IPS-20b (cell line): ENCODE measurements around the gene EHD2.
A peak's percentile ranks its signal among the peaks of the same experiment; 100 is the strongest.
"Not testable (repeated sequence)": the region's sequence is repeated elsewhere in the genome, so short reads cannot be mapped to it uniquely, and the experiment has no call there.

Source experiments
- H3K27ac ChIP-seq: one replicate; pipeline ENCODE4 v1.5.1; 2013; ENCODE audit warnings: low read length
- H3K27me3 ChIP-seq: 2 replicates; pipeline ENCODE4 v1.6.1; 2013; ENCODE audit warnings: mild to moderate bottlenecking, low read length, inconsistent platforms; ENCODE audit not compliant: insufficient read depth
- H3K36me3 ChIP-seq: 2 replicates; pipeline ENCODE4 v1.6.1; 2013; ENCODE audit warnings: low read depth, mild to moderate bottlenecking, inconsistent platforms, low read length, moderate library complexity; ENCODE audit not compliant: insufficient read depth
- H3K4me1 ChIP-seq: 2 replicates; pipeline ENCODE4 v1.6.1; 2013; ENCODE audit warnings: mild to moderate bottlenecking, control low read depth, inconsistent platforms, low read length, moderate library complexity; ENCODE audit not compliant: insufficient read depth
- H3K4me3 ChIP-seq: 2 replicates; pipeline ENCODE4 v1.5.1; 2013; ENCODE audit warnings: mild to moderate bottlenecking, low read length, inconsistent platforms
- H3K9ac ChIP-seq: 2 replicates; pipeline ENCODE4 v1.6.1; 2013; ENCODE audit warnings: low read depth, mild to moderate bottlenecking, inconsistent platforms, low read length, moderate library complexity
- H3K9me3 ChIP-seq: 2 replicates; pipeline ENCODE4 v1.6.1; 2013; ENCODE audit warnings: mild to moderate bottlenecking, low read depth, low read length, inconsistent platforms; ENCODE audit not compliant: insufficient read depth

Gene EHD2

DNA sequence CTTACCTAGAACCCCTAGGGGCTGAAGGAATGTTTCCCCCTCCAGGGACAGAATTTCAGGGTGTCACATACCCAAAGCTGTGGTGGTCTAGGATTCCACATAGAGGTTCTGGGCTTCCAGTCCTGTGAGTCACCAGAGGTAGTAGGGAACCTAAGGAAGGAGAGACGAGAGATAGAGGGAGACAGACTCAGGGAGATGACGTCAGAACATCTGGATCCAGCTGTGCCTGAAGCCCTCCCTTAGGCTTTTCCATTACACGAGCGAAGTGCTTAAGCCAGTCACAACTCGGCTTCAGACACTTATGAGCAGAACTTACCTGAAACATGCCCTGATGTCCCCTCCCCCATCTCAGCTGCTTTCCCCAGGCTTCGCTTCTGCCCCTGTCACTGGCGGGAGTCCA is 53.4 kb downstream of the EHD2 start:
- Histone ChIP-seq H3K9ac (no peak overlapping the region), H3K36me3 (no peaks in the 10 kb centered on the region)

DNA sequence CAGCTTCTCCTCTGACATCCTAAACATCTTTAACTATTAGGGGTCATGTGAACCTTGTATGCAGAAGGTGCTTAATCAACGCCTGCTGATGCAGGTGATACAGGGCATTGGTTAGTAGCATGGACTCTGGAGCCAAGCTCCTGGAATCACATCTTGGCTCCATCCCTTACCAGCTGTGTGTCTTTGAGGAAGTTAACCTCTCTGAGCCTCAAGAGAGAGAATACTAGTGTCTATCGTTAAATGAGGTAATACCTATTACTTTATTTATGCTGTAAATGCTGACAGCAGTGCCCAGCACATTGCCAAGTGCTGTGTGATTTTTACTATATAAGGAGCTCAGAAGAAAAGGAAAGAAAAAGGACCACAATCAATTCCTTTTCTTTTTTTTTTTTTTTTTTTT is 54.1 kb downstream of the EHD2 start:
- Histone ChIP-seq H3K9ac (no peak overlapping the region), H3K4me3 (no peak overlapping the region), H3K27ac (no peak overlapping the region), H3K9me3 (no peaks in the 10 kb centered on the region), H3K27me3 (no peaks in the 10 kb centered on the region), H3K4me1 (no peaks in the 10 kb centered on the region), H3K36me3 (no peaks in the 10 kb centered on the region)

More for the DNA sequence above, 53.4 kb downstream of the EHD2 start:
- Histone ChIP-seq H3K9me3 (no peaks in the 10 kb centered on the region), H3K4me1 (no peaks in the 10 kb centered on the region), H3K27me3 (no peaks in the 10 kb centered on the region), H3K4me3 (no peak overlapping the region), H3K27ac (no peak overlapping the region)

DNA sequence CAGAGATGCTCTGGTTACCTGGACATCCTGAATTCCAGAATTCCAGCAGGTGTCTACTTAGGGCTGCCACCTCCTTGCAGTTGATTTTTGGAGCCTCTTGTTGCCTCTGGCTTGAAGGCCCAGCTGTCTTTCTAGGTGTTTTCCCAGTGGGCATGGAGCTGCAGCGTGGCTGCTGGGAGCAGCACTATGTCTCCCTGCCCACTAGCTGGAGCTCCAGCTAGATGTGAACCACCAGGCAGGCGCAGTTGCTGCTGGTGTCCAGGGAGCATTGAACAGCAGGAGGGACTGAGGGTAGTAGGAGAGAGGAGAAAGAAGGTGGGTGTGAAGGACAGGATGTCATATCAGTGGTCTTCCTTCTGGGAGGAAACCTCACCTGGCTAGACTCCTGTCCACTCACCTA is 55.4 kb downstream of the EHD2 start:
- H3K27me3 ChIP-seq: no peaks in the 10 kb centered on the region
- H3K9ac ChIP-seq: no peak overlapping the region
- H3K4me3 ChIP-seq: no peak overlapping the region
- H3K4me1 ChIP-seq: no peaks in the 10 kb centered on the region
- no peaks in the 10 kb centered on the region for H3K36me3 ChIP-seq
- no peak overlapping the region for H3K27ac ChIP-seq
- no peaks in the 10 kb centered on the region for H3K9me3 ChIP-seq

DNA sequence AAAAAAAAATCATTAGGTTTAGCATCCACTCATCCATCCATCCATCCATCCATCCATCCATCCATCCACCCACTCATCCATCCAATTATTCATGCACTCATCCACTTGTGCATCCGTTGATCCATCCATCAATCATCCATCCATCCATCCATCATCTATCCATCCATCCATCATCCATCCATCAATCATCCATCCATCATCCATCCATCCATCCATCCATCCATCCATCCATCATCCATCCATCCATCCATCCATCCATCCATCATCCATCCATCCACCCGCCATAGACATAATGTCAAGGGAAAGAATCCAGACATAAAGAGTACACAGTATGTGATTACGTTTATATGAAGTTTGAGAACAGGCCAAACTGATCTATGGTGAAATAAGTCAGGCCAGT is 56.3 kb downstream of the EHD2 start:
- Histone ChIP-seq H3K4me1 (no peaks in the 10 kb centered on the region), H3K9me3 (no peaks in the 10 kb centered on the region), H3K4me3 (no peak overlapping the region), H3K9ac (no peak overlapping the region), H3K27me3 (no peaks in the 10 kb centered on the region), H3K36me3 (no peaks in the 10 kb centered on the region), H3K27ac (no peak overlapping the region)

DNA sequence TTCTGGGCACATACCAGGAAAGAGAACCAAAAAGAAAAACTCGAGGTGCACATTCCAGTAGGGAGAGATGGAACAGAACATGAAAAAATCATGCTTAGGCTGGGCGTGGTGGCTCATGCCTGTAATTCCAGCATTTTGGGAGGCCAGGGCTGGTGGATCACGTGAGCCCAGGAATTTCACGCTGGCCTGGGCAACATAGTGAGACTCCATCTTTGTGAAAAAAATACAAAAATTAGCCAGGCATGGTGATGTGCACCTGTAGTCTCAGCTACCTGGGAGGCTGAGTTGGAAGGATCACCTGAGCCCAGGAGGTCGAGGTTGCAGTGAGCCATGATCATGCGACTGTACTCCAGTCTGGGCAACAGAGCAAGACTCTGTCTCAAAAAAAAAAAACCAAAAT is 58.1 kb downstream of the EHD2 start:
- H3K27me3 ChIP-seq, H3K9ac ChIP-seq, H3K36me3 ChIP-seq, H3K4me1 ChIP-seq, H3K9me3 ChIP-seq, H3K4me3 ChIP-seq, H3K27ac ChIP-seq: not testable (repeated sequence)

DNA sequence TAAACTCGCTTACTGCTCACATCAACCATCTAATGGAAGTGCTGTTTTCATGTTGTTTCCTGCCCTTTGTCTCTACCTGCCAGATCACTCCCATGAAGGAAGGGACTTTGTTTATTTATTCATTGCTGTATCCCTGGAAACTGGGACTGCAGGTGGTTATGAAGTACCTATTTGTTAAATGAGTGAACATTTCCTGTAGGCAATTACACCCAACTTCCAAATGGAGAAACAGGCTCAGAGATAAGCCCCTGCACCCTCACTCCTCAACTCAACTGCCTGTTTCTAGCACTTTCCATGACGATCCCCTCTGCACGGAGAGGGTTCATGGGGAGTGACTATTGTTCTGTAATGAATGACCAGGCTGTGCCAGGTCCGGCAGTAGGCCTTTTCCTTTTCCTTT is 63.3 kb downstream of the EHD2 start:
- no peak overlapping the region for H3K4me3 ChIP-seq
- H3K36me3 ChIP-seq: peaks cover 14% of the 10 kb centered on the region
- H3K9me3 ChIP-seq: no peaks in the 10 kb centered on the region
- no peaks in the 10 kb centered on the region for H3K27me3 ChIP-seq
- H3K4me1 ChIP-seq: no peaks in the 10 kb centered on the region
- no peak overlapping the region for H3K27ac ChIP-seq
- H3K9ac ChIP-seq: no peak overlapping the region; the same call in 1 of the 2 replicates

DNA sequence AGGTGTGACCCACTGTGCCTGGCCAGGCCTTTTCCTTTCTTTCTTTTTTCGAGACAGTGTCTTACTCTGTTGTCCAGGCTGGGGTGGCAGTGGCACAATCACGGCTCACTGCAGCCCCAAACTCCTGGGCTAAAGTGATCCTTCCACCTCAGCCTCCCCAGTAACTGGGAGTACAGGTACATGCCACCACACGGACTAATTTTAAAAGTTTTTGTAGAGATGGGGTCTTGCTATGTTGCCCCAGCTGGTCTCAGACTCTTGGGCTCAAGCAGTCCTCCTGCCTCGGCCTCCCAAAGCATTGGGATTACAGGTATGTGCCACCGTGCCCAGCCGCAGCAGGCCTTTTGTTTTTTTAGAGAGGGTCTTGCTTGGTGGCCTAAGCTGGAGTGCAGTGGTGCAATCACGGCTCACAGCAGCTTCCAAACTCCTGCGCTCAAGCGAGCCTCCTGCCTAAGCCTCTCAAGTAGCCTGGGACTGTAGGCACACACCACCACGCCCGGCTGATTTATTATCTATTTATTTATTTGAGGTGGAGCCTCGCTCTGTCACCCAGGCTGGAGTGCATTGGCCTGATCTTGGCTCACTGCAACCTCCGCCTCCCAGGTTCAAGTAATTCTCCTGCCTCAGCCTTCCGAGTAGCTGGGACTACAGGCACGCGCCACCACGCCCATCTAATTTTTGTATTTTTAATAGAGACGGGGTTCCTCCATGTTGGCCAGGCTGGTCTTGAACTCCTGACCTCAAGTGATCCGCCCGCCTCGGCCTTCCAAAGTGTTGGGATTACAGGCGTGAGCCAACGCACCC is 64.2 kb downstream of the EHD2 start:
- H3K27ac ChIP-seq, H3K4me1 ChIP-seq, H3K27me3 ChIP-seq, H3K9me3 ChIP-seq: not testable (repeated sequence)
- Histone ChIP-seq H3K4me3 (peak overlapping the region; percentile 90), H3K36me3 (peaks cover 23% of the 10 kb centered on the region), H3K9ac (peak overlapping the region; percentile 94; the same call in 1 of the 2 replicates)

DNA sequence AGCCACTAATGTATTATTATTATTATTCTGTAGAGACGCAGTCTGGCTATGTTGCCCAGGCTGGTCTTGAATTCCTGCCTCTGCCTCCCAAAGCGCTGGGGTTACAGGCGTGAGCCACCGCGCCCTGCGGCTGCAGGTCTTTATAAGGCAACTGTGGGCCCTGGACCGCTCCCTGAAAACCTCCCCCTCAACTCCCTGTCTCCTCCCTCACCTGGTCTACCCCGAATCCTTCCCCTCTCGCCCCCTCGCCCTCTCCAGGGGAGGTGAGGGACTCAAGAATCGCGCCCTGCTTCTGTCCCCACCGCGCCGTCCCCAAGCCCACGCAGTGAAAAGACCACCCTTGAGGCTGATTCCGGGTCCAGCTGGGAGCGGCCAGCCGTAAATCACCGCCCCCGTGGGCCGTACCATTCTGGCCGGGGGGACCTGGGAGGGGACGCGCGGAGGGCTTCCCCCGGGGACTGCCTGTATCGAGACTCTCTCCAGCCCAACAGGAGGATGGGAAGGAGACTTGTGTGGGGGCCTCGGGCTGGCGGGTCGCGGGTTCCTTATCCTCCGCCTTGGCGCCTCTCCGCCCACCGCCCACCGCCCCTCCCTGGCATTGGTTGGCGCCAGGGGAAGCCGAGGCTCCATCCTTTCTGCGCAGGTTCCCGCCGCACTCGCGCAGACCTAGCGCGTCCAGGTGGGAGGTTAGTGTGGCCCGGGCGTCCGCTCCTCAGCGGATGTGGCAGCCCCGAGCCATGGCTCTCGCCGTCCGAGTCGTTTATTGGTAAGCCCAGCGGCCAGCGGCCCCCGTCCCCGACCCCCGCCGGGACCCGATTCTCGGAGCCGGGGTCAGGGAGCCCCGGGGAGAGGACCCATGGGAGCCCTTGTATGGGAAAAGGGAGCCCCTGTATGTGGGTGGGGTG is 65.1 kb downstream of the EHD2 start, which contains the start of gene SELENOW:
TSS of gene SELENOW (plus strand) at position 655 of the 905 bp plus-strand sequence. CDS start at position 738, 83 bp downstream.
- no peaks in the 10 kb centered on the region for H3K9me3 ChIP-seq
- no peaks in the 10 kb centered on the region for H3K27me3 ChIP-seq
- H3K4me1 ChIP-seq: no peaks in the 10 kb centered on the region
- H3K9ac ChIP-seq: peak within 1 kb of the TSS; percentile 94
- H3K4me3 ChIP-seq: peak within 1 kb of the TSS; percentile 90
- H3K27ac ChIP-seq: peak within 1 kb of the TSS; percentile 87
- H3K36me3 ChIP-seq: peaks cover 31% of the 10 kb centered on the region

DNA sequence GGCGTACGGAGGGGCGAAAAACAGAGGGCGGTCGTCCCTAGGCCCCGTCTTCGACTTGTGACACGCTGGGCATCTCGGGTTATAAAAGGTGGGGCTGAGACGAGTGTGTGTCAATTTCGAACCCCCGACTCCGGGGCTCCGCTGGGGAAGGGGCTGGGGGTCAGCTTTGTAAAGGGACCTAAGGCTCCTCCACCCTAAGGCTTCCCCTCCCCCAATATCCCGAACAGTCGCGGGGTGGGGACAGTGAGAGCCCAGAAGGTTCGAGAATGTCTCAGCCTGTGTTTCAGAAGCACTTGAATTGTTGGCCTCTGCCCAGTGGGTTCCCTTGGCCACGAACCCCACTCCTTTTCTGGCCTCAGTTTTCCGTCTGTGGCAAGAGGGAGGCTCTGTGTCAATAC is 65.7 kb downstream of the EHD2 start:
- Histone ChIP-seq H3K9me3 (no peaks in the 10 kb centered on the region), H3K27me3 (no peaks in the 10 kb centered on the region), H3K36me3 (peaks cover 38% of the 10 kb centered on the region), H3K27ac (peak overlapping the region; percentile 87), H3K4me3 (peak overlapping the region; percentile 90), H3K4me1 (no peaks in the 10 kb centered on the region), H3K9ac (peak overlapping the region; percentile 94)

DNA sequence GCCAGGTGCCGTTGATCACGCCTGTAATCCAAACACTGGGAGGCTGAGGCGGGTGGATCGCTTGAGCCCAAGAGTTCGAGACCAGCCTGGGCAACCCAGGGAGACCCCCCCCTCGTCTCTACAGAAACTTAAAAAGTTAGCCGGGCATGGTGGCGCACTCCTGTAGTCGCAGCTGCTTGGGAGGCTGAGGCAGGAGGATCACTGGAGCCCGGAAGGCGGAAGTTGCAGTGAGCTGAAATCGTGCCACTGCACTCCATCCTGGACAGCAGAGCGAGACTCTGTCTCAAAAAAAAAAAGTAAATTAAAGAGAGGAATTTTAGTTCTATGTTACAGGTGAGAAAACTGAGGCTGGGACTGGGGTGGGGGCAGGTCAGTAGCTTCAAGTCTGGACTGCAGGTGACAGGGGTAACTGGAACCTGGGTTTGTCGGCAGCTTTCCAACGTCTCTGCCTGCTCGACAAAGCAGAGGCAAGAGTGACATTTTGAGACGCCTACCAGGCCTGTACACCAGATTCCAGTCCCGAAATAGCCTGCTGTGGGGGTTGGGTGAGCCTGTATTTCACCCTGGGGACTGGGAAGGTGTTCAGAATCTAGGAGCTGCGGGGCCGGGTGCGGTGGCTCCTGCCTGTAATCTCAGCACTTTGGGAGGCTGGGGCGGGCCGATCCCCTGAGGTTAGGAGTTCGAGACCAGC is 66.4 kb downstream of the EHD2 start:
- Histone ChIP-seq H3K9ac (peak overlapping the region; percentile 94; the same call in 1 of the 2 replicates), H3K4me1 (no peaks in the 10 kb centered on the region), H3K27me3 (no peaks in the 10 kb centered on the region), H3K4me3 (peak overlapping the region; percentile 90), H3K36me3 (peaks cover 45% of the 10 kb centered on the region), H3K9me3 (no peaks in the 10 kb centered on the region), H3K27ac (no peak overlapping the region)

DNA sequence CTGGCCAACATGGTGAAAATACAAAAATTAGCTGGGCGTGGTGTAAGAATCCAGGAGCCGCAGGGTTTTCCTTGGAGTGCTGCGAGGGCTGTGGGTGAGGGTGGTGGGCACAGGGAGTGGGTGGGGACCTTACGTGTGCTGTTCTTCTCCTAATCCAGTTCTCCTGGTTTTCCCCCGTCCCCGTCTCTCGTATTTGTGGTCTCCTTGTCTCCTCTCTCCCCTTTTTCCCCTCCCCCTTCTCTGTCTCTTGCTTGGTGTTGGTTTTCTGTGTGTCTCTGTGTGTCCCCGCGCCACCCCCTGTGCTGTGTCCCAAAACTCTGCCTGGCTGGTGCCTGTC is 67.0 kb downstream of the EHD2 start:
- Histone ChIP-seq H3K36me3 (peaks cover 50% of the 10 kb centered on the region), H3K4me1 (no peaks in the 10 kb centered on the region), H3K9ac (peak overlapping the region; percentile 94; the same call in 1 of the 2 replicates), H3K9me3 (no peaks in the 10 kb centered on the region), H3K27me3 (no peaks in the 10 kb centered on the region), H3K27ac (no peak overlapping the region), H3K4me3 (peak overlapping the region; percentile 90; the same call in 1 of the 2 replicates)
